Central memory CD8-positive, alpha-beta T cell (primary cell): ENCODE results near the gene PAH.

Experiments used
- ATAC-seq: fragments of 150-1000 bp; cut with Tn5 transposase; replicated peaks from 2 replicates; pipeline ENCODE4 v1.10.0; 2022; ENCODE audit warnings: mild to moderate bottlenecking, moderate FRiP score, moderate number of reproducible peaks; ENCODE audit not compliant: poor library complexity, severe bottlenecking; ENCODE audit errors: extremely low read depth
- DNase-seq, 2 donors: peaks; one replicate each; pipeline ENCODE4 v3.0.0; 2021; ENCODE audit warnings: low spot score in 2 of 2
- H3K27ac Mint-ChIP-seq: one replicate; pipeline ENCODE4 v1.8.0; 2022; ENCODE audit warnings: low read depth, mild to moderate bottlenecking, moderate library complexity, mixed read lengths
- H3K27me3 Mint-ChIP-seq: one replicate; pipeline ENCODE4 v1.8.0; 2022; ENCODE audit warnings: mixed read lengths
- H3K36me3 Mint-ChIP-seq: one replicate; pipeline ENCODE4 v1.8.0; 2022; ENCODE audit warnings: mild to moderate bottlenecking, moderate library complexity, mixed read lengths; ENCODE audit not compliant: insufficient read depth
- H3K4me1 Mint-ChIP-seq: one replicate; pipeline ENCODE4 v1.8.0; 2022; ENCODE audit warnings: mixed read lengths
- H3K4me3 Mint-ChIP-seq: one replicate; pipeline ENCODE4 v1.8.0; 2022; ENCODE audit warnings: mild to moderate bottlenecking, moderate library complexity, mixed read lengths
- H3K9me3 Mint-ChIP-seq: one replicate; pipeline ENCODE4 v1.8.0; 2022; ENCODE audit warnings: mixed read lengths

PAH gene

GRCh38 chr12:102917026-102917787 lies at the start of gene PAH:
Gene PAH, minus strand, starts transcription at chr12:102917244. Its CDS starts 114 bp downstream, at chr12:102917130.
- Mint-ChIP-seq H3K4me1 (peaks cover 7% of the 10 kb centered on the region), H3K27ac (peak within 1 kb of the TSS; percentile 32), H3K36me3 (no peaks in the 10 kb centered on the region), H3K9me3 (no peaks in the 10 kb centered on the region), H3K4me3 (peak within 1 kb of the TSS; percentile 65), H3K27me3 (peaks cover 7% of the 10 kb centered on the region)
- DNase-seq (no peak), ATAC-seq (peak; percentile 65)

- H3K4me1 Mint-ChIP-seq, result peaks cover 20% of the 10 kb centered on the region
- H3K4me3 Mint-ChIP-seq, result peak overlapping the region; percentile 55
- ATAC-seq (no peak), DNase-seq (no peak)
- peaks cover 4% of the 10 kb centered on the region for H3K9me3 Mint-ChIP-seq
- H3K36me3 Mint-ChIP-seq, result no peaks in the 10 kb centered on the region
- H3K27ac Mint-ChIP-seq, result no peak overlapping the region
- peaks cover 92% of the 10 kb centered on the region for H3K27me3 Mint-ChIP-seq
These were observed 49.3 kb upstream of the PAH start for GRCh38 chr12:102966200-102966863.

GRCh38 chr12:102965281-102966155 lies 48.5 kb upstream of the PAH start:
- DNase-seq (no peak), ATAC-seq (no peak)
- H3K27me3 Mint-ChIP-seq, result peaks cover 92% of the 10 kb centered on the region
- H3K4me1 Mint-ChIP-seq, result peaks cover 20% of the 10 kb centered on the region
- no peaks in the 10 kb centered on the region for H3K36me3 Mint-ChIP-seq
- H3K27ac Mint-ChIP-seq, result no peak overlapping the region
- peaks cover 4% of the 10 kb centered on the region for H3K9me3 Mint-ChIP-seq
- H3K4me3 Mint-ChIP-seq, result peak overlapping the region; percentile 55

- ATAC-seq (no peak), DNase-seq (no peak)
- Mint-ChIP-seq H3K36me3 (no peaks in the 10 kb centered on the region), H3K4me1 (peaks cover 20% of the 10 kb centered on the region), H3K27ac (no peak overlapping the region), H3K27me3 (peaks cover 94% of the 10 kb centered on the region), H3K4me3 (peak overlapping the region; percentile 55), H3K9me3 (peaks cover 4% of the 10 kb centered on the region)
These were observed 47.8 kb upstream of the PAH start for GRCh38 chr12:102964872-102965271.

GRCh38 chr12:102963796-102964195 lies 46.8 kb upstream of the PAH start:
- DNase-seq (no peak), ATAC-seq (no peak)
- Mint-ChIP-seq H3K27me3 (peaks cover 100% of the 10 kb centered on the region), H3K4me1 (peaks cover 20% of the 10 kb centered on the region), H3K36me3 (peaks cover 3% of the 10 kb centered on the region), H3K4me3 (no peak overlapping the region), H3K27ac (no peak overlapping the region), H3K9me3 (peaks cover 4% of the 10 kb centered on the region)

- peaks cover 20% of the 10 kb centered on the region for H3K4me1 Mint-ChIP-seq
- H3K9me3 Mint-ChIP-seq, result peaks cover 4% of the 10 kb centered on the region
- ATAC-seq (no peak), DNase-seq (no peak)
- H3K4me3 Mint-ChIP-seq, result no peak overlapping the region
- no peak overlapping the region for H3K27ac Mint-ChIP-seq
- peaks cover 98% of the 10 kb centered on the region for H3K27me3 Mint-ChIP-seq
- H3K36me3 Mint-ChIP-seq, result peaks cover 3% of the 10 kb centered on the region
These were observed 45.9 kb upstream of the PAH start for GRCh38 chr12:102962986-102963385.

GRCh38 chr12:102962532-102962931 lies 45.5 kb upstream of the PAH start:
- Mint-ChIP-seq H3K9me3 (peaks cover 4% of the 10 kb centered on the region), H3K4me1 (peaks cover 24% of the 10 kb centered on the region), H3K4me3 (no peak overlapping the region), H3K27me3 (peaks cover 98% of the 10 kb centered on the region), H3K36me3 (peaks cover 3% of the 10 kb centered on the region), H3K27ac (no peak overlapping the region)
- DNase-seq (no peak), ATAC-seq (no peak)

- H3K36me3 Mint-ChIP-seq, result peaks cover 3% of the 10 kb centered on the region
- DNase-seq (no peak), ATAC-seq (no peak)
- peaks cover 4% of the 10 kb centered on the region for H3K9me3 Mint-ChIP-seq
- H3K4me1 Mint-ChIP-seq, result peaks cover 34% of the 10 kb centered on the region
- no peak overlapping the region for H3K4me3 Mint-ChIP-seq
- H3K27ac Mint-ChIP-seq, result no peak overlapping the region
- H3K27me3 Mint-ChIP-seq, result peaks cover 98% of the 10 kb centered on the region
These were observed 44.4 kb upstream of the PAH start for GRCh38 chr12:102961466-102961855.

- Mint-ChIP-seq H3K9me3 (peaks cover 4% of the 10 kb centered on the region), H3K27ac (no peak overlapping the region), H3K4me3 (no peak overlapping the region), H3K27me3 (peaks cover 98% of the 10 kb centered on the region), H3K4me1 (peaks cover 32% of the 10 kb centered on the region), H3K36me3 (peaks cover 3% of the 10 kb centered on the region)
- ATAC-seq (no peak), DNase-seq (no peak)
These were observed 43.9 kb upstream of the PAH start for GRCh38 chr12:102960766-102961465.

GRCh38 chr12:102959391-102959790 lies 42.3 kb upstream of the PAH start:
- no peak overlapping the region for H3K27ac Mint-ChIP-seq
- H3K4me1 Mint-ChIP-seq, result peaks cover 19% of the 10 kb centered on the region
- H3K4me3 Mint-ChIP-seq, result no peak overlapping the region
- ATAC-seq, result no peak
- peaks cover 3% of the 10 kb centered on the region for H3K36me3 Mint-ChIP-seq
- H3K9me3 Mint-ChIP-seq, result peaks cover 4% of the 10 kb centered on the region
- H3K27me3 Mint-ChIP-seq, result peaks cover 98% of the 10 kb centered on the region
- DNase-seq, result no peak

GRCh38 chr12:102958830-102959176 lies 41.8 kb upstream of the PAH start:
- H3K4me1 Mint-ChIP-seq, result peaks cover 19% of the 10 kb centered on the region
- no peak overlapping the region for H3K27ac Mint-ChIP-seq
- H3K27me3 Mint-ChIP-seq, result peaks cover 98% of the 10 kb centered on the region
- peak overlapping the region; percentile 8 for H3K4me3 Mint-ChIP-seq
- H3K36me3 Mint-ChIP-seq, result peaks cover 3% of the 10 kb centered on the region
- peaks cover under 1% of the 10 kb centered on the region for H3K9me3 Mint-ChIP-seq
- DNase-seq (no peak), ATAC-seq (no peak)
